Upper lobe of right lung (tissue), 1 donor: ENCODE measurements around the gene CUTA. TPM values are rescaled to one million over a fixed set of nuclear protein-coding genes. Genes with fewer than 3 reads are reported as not detected.

Source experiments
- ATAC-seq: fragments of 200-7000 bp; cut with Tn5 transposase; one replicate; pipeline ENCODE4 v1.9.1; 2020; ENCODE audit warnings: mild to moderate bottlenecking, moderate library complexity
- DNase-seq: peaks from one replicate; pipeline ENCODE4 v3.0.0-alpha.2; 2020
- H3K27ac ChIP-seq: fragments of 200-600 bp; one replicate; pipeline ENCODE4 v1.8.0; 2022
- H3K27me3 ChIP-seq: fragments of 200-600 bp; one replicate; pipeline ENCODE4 v1.8.0; 2022; ENCODE audit warnings: mild to moderate bottlenecking
- H3K36me3 ChIP-seq: fragments of 200-600 bp; one replicate; pipeline ENCODE4 v1.8.0; 2022
- H3K4me1 ChIP-seq: fragments of 200-600 bp; one replicate; pipeline ENCODE4 v1.8.0; 2022
- H3K4me3 ChIP-seq: fragments of 200-600 bp; one replicate; pipeline ENCODE4 v1.8.0; 2022; ENCODE audit warnings: mild to moderate bottlenecking
- H3K9me3 ChIP-seq: fragments of 200-600 bp; one replicate; pipeline ENCODE4 v1.8.0; 2022
- intact Hi-C: fragments of 100-400 bp; cut with DNase I; formaldehyde crosslinking; loops from one replicate; pipeline ENCODE4 v1.11.0; 2022
- total RNA-seq: library from RNA; stranded (reverse); fragmentation: NEBNext Ultra II Directional; extraction: Animal tissue kit (Norgen Biotek cat#: 25700); gene quantifications from one replicate; pipeline ENCODE4 v1.2.1, GENCODE V29; 2021
- TF ChIP-seq, protein P1 (sequence below): fragments of 200-600 bp; IDR thresholded peaks from one replicate; pipeline ENCODE4 v1.8.0; 2022; ENCODE audit warnings: antibody characterized with exemption
- donor health status: DM: no; HTN: yes; CAD: no; lungs with severe emphysema.

Gene CUTA
- total RNA-seq, 1 donor from 2014 or later, result 144 TPM

DNA sequence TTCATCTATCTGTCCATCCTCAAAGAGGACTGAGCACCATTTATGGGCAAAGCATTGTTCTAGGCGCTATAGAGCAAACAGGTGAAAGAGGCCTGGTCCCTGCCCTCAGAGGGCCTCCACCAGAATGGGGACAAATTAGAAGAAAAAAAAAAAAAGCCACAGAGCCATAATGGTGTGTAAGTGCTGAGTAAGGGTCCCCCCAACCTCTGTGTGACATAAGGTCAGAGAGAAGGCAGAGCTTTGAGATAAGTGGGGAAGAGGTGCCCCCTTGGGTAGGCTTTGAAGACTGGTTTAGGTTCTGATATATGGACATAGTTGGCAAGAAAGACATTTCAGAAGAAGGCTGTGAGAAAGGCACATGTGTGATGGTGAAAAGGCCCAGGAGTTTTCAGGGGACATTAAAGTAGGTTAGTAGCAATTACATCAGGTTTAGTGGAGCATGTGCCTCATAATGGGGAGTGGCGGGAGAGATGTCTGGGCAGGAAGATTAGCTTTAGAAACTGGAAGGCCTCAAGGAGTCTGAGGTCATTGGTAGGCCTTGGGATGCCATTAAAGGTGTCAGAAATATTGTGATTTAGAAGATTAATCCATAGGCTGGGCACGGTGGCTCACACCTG lies 21.2 kb upstream of the CUTA start:
- H3K4me1 ChIP-seq, result no peaks in the 10 kb centered on the region
- intact Hi-C loops, result no loop called here
- no peaks in the 10 kb centered on the region for H3K9me3 ChIP-seq
- H3K27ac ChIP-seq, result no peak overlapping the region
- H3K36me3 ChIP-seq, result peaks cover 41% of the 10 kb centered on the region
- no peak for DNase-seq
- H3K27me3 ChIP-seq, result no peaks in the 10 kb centered on the region
- TF ChIP-seq, protein P1, sequence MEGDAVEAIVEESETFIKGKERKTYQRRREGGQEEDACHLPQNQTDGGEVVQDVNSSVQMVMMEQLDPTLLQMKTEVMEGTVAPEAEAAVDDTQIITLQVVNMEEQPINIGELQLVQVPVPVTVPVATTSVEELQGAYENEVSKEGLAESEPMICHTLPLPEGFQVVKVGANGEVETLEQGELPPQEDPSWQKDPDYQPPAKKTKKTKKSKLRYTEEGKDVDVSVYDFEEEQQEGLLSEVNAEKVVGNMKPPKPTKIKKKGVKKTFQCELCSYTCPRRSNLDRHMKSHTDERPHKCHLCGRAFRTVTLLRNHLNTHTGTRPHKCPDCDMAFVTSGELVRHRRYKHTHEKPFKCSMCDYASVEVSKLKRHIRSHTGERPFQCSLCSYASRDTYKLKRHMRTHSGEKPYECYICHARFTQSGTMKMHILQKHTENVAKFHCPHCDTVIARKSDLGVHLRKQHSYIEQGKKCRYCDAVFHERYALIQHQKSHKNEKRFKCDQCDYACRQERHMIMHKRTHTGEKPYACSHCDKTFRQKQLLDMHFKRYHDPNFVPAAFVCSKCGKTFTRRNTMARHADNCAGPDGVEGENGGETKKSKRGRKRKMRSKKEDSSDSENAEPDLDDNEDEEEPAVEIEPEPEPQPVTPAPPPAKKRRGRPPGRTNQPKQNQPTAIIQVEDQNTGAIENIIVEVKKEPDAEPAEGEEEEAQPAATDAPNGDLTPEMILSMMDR, result no peak
- H3K4me3 ChIP-seq, result no peak overlapping the region
- ATAC-seq, result no peak

GRCh38 chr6:33437666-33438065 lies 19.8 kb upstream of the CUTA start:
- intact Hi-C loops, result no loop called here
- DNase-seq (no peak), ATAC-seq (no peak)
- Histone ChIP-seq H3K27me3 (no peaks in the 10 kb centered on the region), H3K9me3 (no peaks in the 10 kb centered on the region), H3K4me1 (no peaks in the 10 kb centered on the region), H3K27ac (no peak overlapping the region), H3K36me3 (peaks cover 33% of the 10 kb centered on the region), H3K4me3 (no peak overlapping the region)
- TF ChIP-seq, protein P1, result no peak

DNA sequence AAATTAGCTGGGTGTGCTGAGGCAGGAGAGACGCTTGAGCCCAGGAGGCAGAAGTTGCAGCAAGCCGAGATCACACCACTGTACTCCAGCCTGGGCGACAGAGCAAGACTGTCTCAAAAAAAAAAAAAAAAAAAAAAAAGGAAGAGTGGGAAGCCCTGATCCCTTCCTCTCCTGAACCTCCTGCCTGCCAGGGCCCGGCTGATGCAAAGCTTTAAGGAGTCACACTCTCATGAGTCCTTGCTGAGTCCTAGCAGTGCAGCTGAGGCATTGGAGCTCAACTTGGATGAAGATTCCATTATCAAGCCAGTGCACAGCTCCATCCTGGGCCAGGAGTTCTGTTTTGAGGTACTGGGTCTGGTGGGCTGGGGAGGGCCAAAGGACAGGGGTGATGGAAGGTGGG lies 17.1 kb upstream of the CUTA start:
- DNase-seq (no peak), ATAC-seq (no peak)
- H3K27me3 ChIP-seq, result no peaks in the 10 kb centered on the region
- H3K9me3 ChIP-seq, result no peaks in the 10 kb centered on the region
- TF ChIP-seq, protein P1, result no peak
- intact Hi-C loops, result no loop called here
- no peak overlapping the region for H3K4me3 ChIP-seq
- peaks cover 23% of the 10 kb centered on the region for H3K36me3 ChIP-seq
- peaks cover 20% of the 10 kb centered on the region for H3K4me1 ChIP-seq
- no peak overlapping the region for H3K27ac ChIP-seq

DNA sequence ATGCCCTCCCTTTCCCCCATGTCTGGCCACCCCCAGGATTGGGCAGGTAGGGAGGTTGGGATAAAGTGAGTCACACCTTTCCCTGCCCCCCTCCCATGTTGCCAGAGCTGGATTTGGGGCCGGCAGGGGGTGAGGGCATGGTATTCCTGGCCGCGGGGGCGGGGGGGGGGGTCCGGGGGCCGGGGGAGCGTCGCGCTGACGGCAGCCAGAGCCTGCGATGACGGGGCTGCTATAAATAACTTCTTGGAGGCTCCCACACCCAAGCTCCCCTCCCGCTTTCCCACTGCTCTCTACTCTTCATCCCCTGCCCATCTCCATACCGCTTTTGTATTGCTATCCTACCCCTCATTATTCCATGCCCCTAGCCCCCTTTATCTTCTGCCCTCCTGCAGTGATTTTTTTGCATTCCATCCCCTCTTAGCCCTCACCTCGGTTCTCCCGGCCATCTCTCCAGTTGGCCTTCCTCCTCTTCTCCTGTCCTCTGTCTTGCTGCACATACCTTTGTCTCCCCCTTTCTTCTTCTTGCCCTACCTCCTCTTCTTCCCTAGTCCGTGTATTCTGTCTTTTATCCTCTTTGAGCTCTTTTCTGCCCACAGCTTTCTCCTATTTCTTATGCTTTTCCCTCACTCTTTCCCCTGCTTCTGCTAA lies 15.8 kb upstream of the CUTA start:
- no peak for ATAC-seq
- no peak overlapping the region for H3K4me3 ChIP-seq
- no peak overlapping the region for H3K27ac ChIP-seq
- H3K4me1 ChIP-seq, result peaks cover 29% of the 10 kb centered on the region
- peaks cover 23% of the 10 kb centered on the region for H3K36me3 ChIP-seq
- no peaks in the 10 kb centered on the region for H3K27me3 ChIP-seq
- no peak for DNase-seq
- intact Hi-C loops, result no loop called here
- TF ChIP-seq, protein P1, result no peak
- no peaks in the 10 kb centered on the region for H3K9me3 ChIP-seq

- Histone ChIP-seq H3K36me3 (peaks cover 23% of the 10 kb centered on the region), H3K27ac (no peak overlapping the region), H3K4me1 (peaks cover 35% of the 10 kb centered on the region), H3K9me3 (no peaks in the 10 kb centered on the region), H3K4me3 (no peak overlapping the region), H3K27me3 (no peaks in the 10 kb centered on the region)
- intact Hi-C loops, result no loop called here
- DNase-seq (no peak), ATAC-seq (no peak)
- TF ChIP-seq, protein P1, result no peak
Observed at GRCh38 chr6:33433001-33433543, 15.2 kb upstream of the CUTA start.
